SU-DHL-6 (cell line): Measurements from ENCODE around the gene LHFPL6.
"Not testable (repeated sequence)": the region's sequence is repeated elsewhere in the genome, so short reads cannot be mapped to it uniquely, and the experiment has no call there.

Experiments used
- H2AFZ ChIP-seq: fragments of 200-600 bp; sonication (generic); 2 replicates; pipeline ENCODE4 v1.6.1; 2014; ENCODE audit warnings: low read depth, mild to moderate bottlenecking, moderate library complexity, mixed read lengths, antibody characterized with exemption, low read length; ENCODE audit not compliant: severe bottlenecking
- H3F3A ChIP-seq: fragments of 200-600 bp; shearing (Covaris generic); 2 replicates; pipeline ENCODE4 v1.6.0; 2016; ENCODE audit warnings: antibody characterized with exemption, mild to moderate bottlenecking; ENCODE audit not compliant: insufficient read depth
- H3K27ac ChIP-seq: fragments of 200-600 bp; sonication (generic); 2 replicates; pipeline ENCODE4 v1.5.1; 2016; ENCODE audit warnings: low read depth, mild to moderate bottlenecking, low read length, moderate library complexity, mixed read lengths
- H3K27me3 ChIP-seq: fragments of 200-600 bp; sonication (generic), shearing (Covaris generic); 2 replicates; pipeline ENCODE4 v1.6.0; 2014; ENCODE audit warnings: mild to moderate bottlenecking, low read length
- H3K36me3 ChIP-seq: fragments of 200-600 bp; sonication (generic); 2 replicates; pipeline ENCODE4 v1.6.1; 2014; ENCODE audit warnings: mild to moderate bottlenecking, low read length, mixed read lengths
- H3K4me2 ChIP-seq: fragments of 300-600, 200-600 bp; shearing (Covaris generic), sonication (generic); 2 replicates; pipeline ENCODE4 v1.6.0; 2014; ENCODE audit warnings: low read length, low read depth, mild to moderate bottlenecking; ENCODE audit not compliant: poor library complexity, severe bottlenecking
- H3K4me3 ChIP-seq: fragments of 200-600 bp; sonication (generic); 2 replicates; pipeline ENCODE4 v1.5.1; 2014; ENCODE audit warnings: antibody characterized with exemption, low read length, mild to moderate bottlenecking, mixed read lengths; ENCODE audit not compliant: insufficient read depth, poor library complexity, severe bottlenecking
- H3K79me2 ChIP-seq: fragments of 200-600 bp; sonication (generic); 2 replicates; pipeline ENCODE4 v1.6.1; 2014; ENCODE audit warnings: mild to moderate bottlenecking, low read length, moderate library complexity; ENCODE audit not compliant: insufficient read depth
- H3K9ac ChIP-seq: fragments of 200-600 bp; sonication (generic); 2 replicates; pipeline ENCODE4 v1.7.0; 2014; ENCODE audit warnings: mild to moderate bottlenecking, low read length
- H3K9me2 ChIP-seq: fragments of 200-600 bp; sonication (generic); replicated peaks from 2 replicates; pipeline ENCODE4 v1.6.1; 2014; ENCODE audit warnings: low read length; ENCODE audit not compliant: insufficient read depth
- H3K9me3 ChIP-seq: fragments of 200-600 bp; sonication (generic); 2 replicates; pipeline ENCODE4 v1.6.1; 2014; ENCODE audit warnings: low read length, mixed read lengths; ENCODE audit not compliant: insufficient read depth
- H4K20me1 ChIP-seq: fragments of 200-600 bp; sonication (generic); 2 replicates; pipeline ENCODE4 v1.6.1; 2014; ENCODE audit warnings: low read depth, mild to moderate bottlenecking, antibody characterized with exemption, low read length, moderate library complexity, mixed read lengths
- CTCF ChIP-seq: fragments of 200-600 bp; sonication (generic); IDR thresholded peaks from one replicate; pipeline ENCODE4 v1.5.1; 2017; ENCODE audit warnings: antibody characterized with exemption, mild to moderate bottlenecking, low read length, moderate library complexity; ENCODE audit not compliant: insufficient read depth, poor library complexity, severe bottlenecking
- EZH2phosphoT487 ChIP-seq: fragments of 200-600 bp; sonication (generic), shearing (Covaris generic); conservative IDR thresholded peaks from 2 replicates; pipeline ENCODE4 v1.6.1; 2018; ENCODE audit warnings: mild to moderate bottlenecking, antibody characterized with exemption, low read length, moderate library complexity, mixed read lengths

Gene LHFPL6

GRCh38 chr13:39347926-39348901, 254.8 kb downstream of the LHFPL6 start:
- no peaks in the 10 kb centered on the region for H3K9me2 ChIP-seq
- no peaks in the 10 kb centered on the region for H4K20me1 ChIP-seq
- H3K27ac ChIP-seq, result no peak overlapping the region
- no peaks in the 10 kb centered on the region for H3K9me3 ChIP-seq
- H3K4me2 ChIP-seq, result no peak overlapping the region
- TF ChIP-seq CTCF (no peak), EZH2phosphoT487 (no peak)
- no peak overlapping the region for H2AFZ ChIP-seq
- H3K4me3 ChIP-seq, result no peak overlapping the region
- H3K9ac ChIP-seq, result no peak overlapping the region
- H3K36me3 ChIP-seq, result no peaks in the 10 kb centered on the region
- H3K27me3 ChIP-seq, result no peaks in the 10 kb centered on the region
- no peaks in the 10 kb centered on the region for H3F3A ChIP-seq
- H3K79me2 ChIP-seq, result no peaks in the 10 kb centered on the region

GRCh38 chr13:39345982-39346381, 257.0 kb downstream of the LHFPL6 start:
- Histone ChIP-seq H3K79me2 (no peaks in the 10 kb centered on the region), H3K36me3 (no peaks in the 10 kb centered on the region), H2AFZ (no peak overlapping the region), H3K4me2 (no peak overlapping the region), H3K9me3 (no peaks in the 10 kb centered on the region), H3K9ac (no peak overlapping the region), H3K9me2 (no peaks in the 10 kb centered on the region), H3K27me3 (no peaks in the 10 kb centered on the region), H3K4me3 (no peak overlapping the region), H3K27ac (no peak overlapping the region), H3F3A (no peaks in the 10 kb centered on the region), H4K20me1 (no peaks in the 10 kb centered on the region)
- TF ChIP-seq EZH2phosphoT487 (no peak), CTCF (no peak)

GRCh38 chr13:39341251-39341650, 261.7 kb downstream of the LHFPL6 start:
- Histone ChIP-seq H3K9me2 (no peaks in the 10 kb centered on the region), H3K27me3 (no peaks in the 10 kb centered on the region), H3F3A (no peaks in the 10 kb centered on the region), H3K4me3 (no peak overlapping the region), H4K20me1 (no peaks in the 10 kb centered on the region), H3K4me2 (no peak overlapping the region), H3K27ac (no peak overlapping the region), H3K36me3 (no peaks in the 10 kb centered on the region), H3K9me3 (no peaks in the 10 kb centered on the region), H2AFZ (no peak overlapping the region), H3K9ac (no peak overlapping the region), H3K79me2 (no peaks in the 10 kb centered on the region)
- no peak for TF ChIP-seq EZH2phosphoT487
- no peak for TF ChIP-seq CTCF

- not testable (repeated sequence) for H4K20me1 ChIP-seq, H3K79me2 ChIP-seq, H3K9me3 ChIP-seq, H3K27me3 ChIP-seq, H2AFZ ChIP-seq, H3F3A ChIP-seq, H3K4me3 ChIP-seq, H3K9ac ChIP-seq, H3K9me2 ChIP-seq, H3K4me2 ChIP-seq, H3K27ac ChIP-seq, H3K36me3 ChIP-seq
Measured at GRCh38 chr13:39338114-39338513, 264.9 kb downstream of the LHFPL6 start.
